HepG2 (cell line): ENCODE measurements around the gene HPD. TPM values are rescaled to one million over a fixed set of nuclear protein-coding genes. Genes with fewer than 3 reads are reported as not detected.

Experiments used
- ATAC-seq: fragments of 200-7000 bp; cut with Tn5 transposase; 3 replicates; pipeline ENCODE4 v1.9.1; 2020; ENCODE audit warnings: mild to moderate bottlenecking, moderate library complexity
- BruUV-seq: library from RNA; stranded (reverse); fragments of 400-500 nt; replicated peaks from 2 replicates; lab custom pipeline; 2021; lab: Mats Ljungman, UMichigan
- CTCF ChIA-PET: fragments of 300-600 bp; formaldehyde crosslinking; extraction: SDS; loops from one replicate; lab custom pipeline; 2021; ENCODE audit warnings: low total read pairs, inconsistent platforms, low intra/inter-chr PET ratio; lab: Yijun Ruan, JAX
- POLR2A ChIA-PET: fragments of 350-600 bp; sonication (Branson Sonifier 250); formaldehyde crosslinking; loops from one replicate; lab custom pipeline; 2020; ENCODE audit warnings: antibody characterized with exemption, inconsistent platforms; lab: Yijun Ruan, JAX
- DNase-seq: peaks from one replicate; pipeline ENCODE4 v3.0.0-alpha.2; 2015; ENCODE audit warnings: low spot score
- FAIRE-seq: peaks from 3 replicates; lab custom pipeline; 2011; peaks lifted over from hg19 to GRCh38; lab: Jason Lieb, UNC
- H2AFZ ChIP-seq: one replicate; pipeline ENCODE4 v1.6.1; 2011; ENCODE audit warnings: low read length, inconsistent platforms
- H3K27ac ChIP-seq: fragments of 300-600 bp; 3 replicates; pipeline ENCODE4 v1.8.0; 2011; ENCODE audit warnings: mixed run types, mild to moderate bottlenecking, mixed read lengths, low read length, inconsistent platforms; ENCODE audit not compliant: insufficient read depth; ENCODE audit errors: extremely low read length
- H3K27me3 ChIP-seq, 2 experiments: fragments of 200-600 bp in 1 of 2; 2 replicates in 1 of 2; 3 replicates in 1 of 2; pipeline versions ENCODE4 v1.6.0 to v1.8.0; 2011; ENCODE audit warnings: low read length in 2 of 2, mild to moderate bottlenecking in 2 of 2, moderate library complexity in 2 of 2, inconsistent platforms in 1 of 2; ENCODE audit not compliant: insufficient read depth in 2 of 2, control insufficient read depth in 1 of 2
- H3K36me3 ChIP-seq, 2 experiments: fragments of 200-600 bp in 1 of 2; replicated peaks in 1 of 2; 2 replicates in 1 of 2; 3 replicates in 1 of 2; pipeline versions ENCODE4 v1.5.1 to v1.8.0; 2011; ENCODE audit warnings: low read length in 2 of 2, inconsistent platforms in 1 of 2; ENCODE audit not compliant: insufficient read depth in 2 of 2, control insufficient read depth in 1 of 2
- H3K4me1 ChIP-seq: 2 replicates; pipeline ENCODE4 v1.5.1; 2012; ENCODE audit warnings: low read length, inconsistent platforms; ENCODE audit not compliant: insufficient read depth
- H3K4me2 ChIP-seq: 2 replicates; pipeline ENCODE4 v1.6.0; 2011; ENCODE audit warnings: low read depth, low read length, inconsistent platforms
- H3K4me3 ChIP-seq, 3 experiments: fragments of 200-600 bp in 1 of 3; sonication (generic), shearing (Covaris generic) in 1 of 3; replicated peaks in 1 of 3; 2 replicates each; pipeline ENCODE4 v1.5.1; 2011 to 2016; ENCODE audit warnings: low read length in 3 of 3, inconsistent platforms in 2 of 3, low read depth in 2 of 3, mild to moderate bottlenecking in 2 of 3, control low read depth in 1 of 3, mixed read lengths in 1 of 3; ENCODE audit not compliant: insufficient read depth in 1 of 3
- H3K79me2 ChIP-seq: one replicate; pipeline ENCODE4 v1.6.1; 2011; ENCODE audit warnings: low read length, inconsistent platforms; ENCODE audit not compliant: insufficient read depth
- H3K9ac ChIP-seq: 2 replicates; pipeline ENCODE4 v1.6.0; 2011; ENCODE audit warnings: mild to moderate bottlenecking, low read depth, low read length, inconsistent platforms; ENCODE audit not compliant: insufficient read depth
- H3K9me3 ChIP-seq: 2 replicates; pipeline ENCODE4 v1.5.1; 2012; ENCODE audit warnings: mild to moderate bottlenecking, low read length
- H4K20me1 ChIP-seq: 2 replicates; pipeline ENCODE4 v1.6.0; 2011; ENCODE audit warnings: inconsistent platforms, mild to moderate bottlenecking, low read length, moderate library complexity; ENCODE audit not compliant: insufficient read depth
- ATF2 ChIP-seq: sonication (generic); formaldehyde crosslinking; IDR thresholded peaks from 2 replicates; pipeline ENCODE4 v1.4.0; 2020; ENCODE audit warnings: missing genetic modification reagents
- BORCS8-MEF2B ChIP-seq: sonication (generic); formaldehyde crosslinking; IDR thresholded peaks from 2 replicates; pipeline ENCODE4 v1.8.0; 2022; ENCODE audit warnings: mild to moderate bottlenecking, missing genetic modification reagents
- FOXJ3 ChIP-seq: sonication (generic); formaldehyde crosslinking; IDR thresholded peaks from 2 replicates; pipeline ENCODE4 v1.4.0; 2020; ENCODE audit warnings: missing genetic modification reagents, mild to moderate bottlenecking, borderline replicate concordance
- HDAC1 ChIP-seq: sonication (generic); formaldehyde crosslinking; IDR thresholded peaks from 2 replicates; pipeline ENCODE4 v1.5.1; 2020; ENCODE audit warnings: mild to moderate bottlenecking, missing genetic modification reagents
- JARID2 ChIP-seq: sonication (generic); formaldehyde crosslinking; IDR thresholded peaks from 2 replicates; pipeline ENCODE4 v1.8.1; 2023; ENCODE audit warnings: missing genetic modification reagents, inconsistent platforms; ENCODE audit not compliant: insufficient replicate concordance
- KDM5A ChIP-seq: fragments of 200-600 bp; sonication (generic); IDR thresholded peaks from 2 replicates; pipeline ENCODE4 v1.7.0; 2018; ENCODE audit warnings: antibody characterized with exemption, mild to moderate bottlenecking, low read length, borderline replicate concordance
- RARG ChIP-seq: sonication (generic); formaldehyde crosslinking; IDR thresholded peaks from 2 replicates; pipeline ENCODE4 v1.4.0; 2020; ENCODE audit warnings: low read depth, mild to moderate bottlenecking, missing genetic modification reagents
- TEAD3 ChIP-seq: optimal IDR thresholded peaks from 2 replicates; pipeline ENCODE3; 2016; ENCODE audit warnings: borderline replicate concordance
- ZBTB40 ChIP-seq, 2 experiments: fragments of 450-650 bp in 1 of 2; sonication (generic) in 1 of 2; formaldehyde crosslinking in 1 of 2; IDR thresholded peaks; 2 replicates each; pipeline versions ENCODE4 v1.6.1 to v1.8.0; 2016 to 2022; ENCODE audit warnings: antibody characterized with exemption in 1 of 2, mild to moderate bottlenecking in 1 of 2, missing genetic modification reagents in 1 of 2
- ZNF547 ChIP-seq: sonication (generic); formaldehyde crosslinking; IDR thresholded peaks from 2 replicates; pipeline ENCODE4 v1.5.1; 2020; ENCODE audit warnings: mild to moderate bottlenecking, missing genetic modification reagents
- ZNF564 ChIP-seq: sonication (generic); formaldehyde crosslinking; IDR thresholded peaks from 2 replicates; pipeline ENCODE4 v1.8.1; 2023; ENCODE audit warnings: mild to moderate bottlenecking, missing genetic modification reagents
- WGBS: methylation state at CpG from one replicate; pipeline ENCODE4 v1.1.6; 2017; ENCODE audit warnings: low lambda C conversion rate; 5-methylcytosine and 5-hydroxymethylcytosine counted together
- in situ Hi-C: cut with HindIII; loops from 2 replicates; pipeline ENCODE4 v1.10.0; 2017; ENCODE audit warnings: low pct_unique_long_range_greater_than_20kb; ENCODE audit not compliant: extremely low pct_ligation_motif_present
- intact Hi-C: fragments of 100-400 bp; cut with micrococcal nuclease; formaldehyde crosslinking; loops from one replicate; pipeline ENCODE4 v1.10.0; 2022; ENCODE audit not compliant: unreplicated experiment
- polyA plus RNA-seq, 8 experiments: library from polyadenylated mRNA; depleted of rRNA in 3 of 8; stranded (reverse) in 7 of 8; unstranded in 1 of 8; fragments of >200 nt; fragmentation: Illumina TruSeq in 4 of 8; extraction: Trizol in 4 of 8; gene quantifications; 2 replicates each; pipeline versions ENCODE4 v1.2.1 to v1.2.3, GENCODE V29; 2011 to 2016; ENCODE audit warnings: low read depth in 4 of 8, missing spikeins in 1 of 8, mixed read lengths in 1 of 8; ENCODE audit not compliant: insufficient read depth in 1 of 8
- total RNA-seq, 5 experiments: library from RNA; depleted of rRNA; stranded (reverse); fragments of >200 nt; fragmentation: Illumina TruSeq; extraction: Trizol; gene quantifications; 2 replicates each; pipeline ENCODE4 v1.2.3, GENCODE V29; 2016; ENCODE audit warnings: low read depth in 1 of 5

The HPD gene
- total and polyA plus RNA-seq, 2 of the 13 experiments (the other 11 are each of a cell fraction or from before 2014, with no cell fraction given): 120 to 195 TPM

- Histone ChIP-seq H3K27me3 (no peaks in the 10 kb centered on the region), H3K4me1 (peaks cover 31% of the 10 kb centered on the region), H3K4me2 (peak overlapping the region; percentile 79), H3K79me2 (peaks cover 34% of the 10 kb centered on the region), H2AFZ (no peak overlapping the region), H3K36me3 (peaks cover 26 to 47% of the 10 kb centered on the region in 2 experiments; a peak in 4 of 5 replicates), H4K20me1 (0 out of 2 replicates have a peak, but pooled peaks cover 6% of the 10 kb centered on the region), H3K4me3 (peak overlapping the region; percentile 62 to 71 (median 63); a peak in 5 of 6 replicates), H3K9me3 (no peaks in the 10 kb centered on the region), H3K9ac (peak overlapping the region; percentile 53), H3K27ac (peak overlapping the region; percentile 57)
- no TSS peak for BruUV-seq
- no peak for FAIRE-seq
- POLR2A ChIA-PET: interaction anchor here (1.0 to 14.5 kb wide), 9 partner anchors 8 to 101 kb away, joined by 3 to 393 read pairs (median 4); partner anchors contain the start of genes HPD, PSMD9, RHOF and SETD1B
- peak; percentile 67 for ATAC-seq
- intact Hi-C loops: loop anchor here (1.0 kb wide), 1 partner anchor 17 kb away; no protein-coding TSS in a partner anchor
- CTCF ChIA-PET: interaction anchor here (0.7 to 4.5 kb wide), 8 partner anchors 12 to 115 kb away, joined by 3 to 89 read pairs (median 5); partner anchors contain the start of genes PSMD9 and RHOF
- 66% methylated on average over 7 of the region's 26 CpGs for WGBS
- no peak for DNase-seq
- in situ Hi-C loops: no loop called here
- TF ChIP-seq FOXJ3 (CRISPR knock-in tag): no peak
- TF ChIP-seq BORCS8-MEF2B (CRISPR knock-in tag): peak; percentile 27; the same call in 1 of the 2 replicates
- TF ChIP-seq KDM5A: peak; percentile 36; the same call in 1 of the 2 replicates
- TF ChIP-seq ZNF547 (CRISPR knock-in tag): no peak
- TF ChIP-seq ZBTB40 (IDR thresholded peaks at IDR 0.05): no peak
- TF ChIP-seq ZBTB40 (CRISPR knock-in tag; IDR thresholded peaks at IDR 0.05): 0 out of 2 replicates have a peak, but pooled peaks have one; percentile 7
- 0 out of 2 replicates have a peak, but pooled peaks have one; percentile 9 for TF ChIP-seq ATF2 (CRISPR knock-in tag)
- TF ChIP-seq RARG (CRISPR knock-in tag): no peak
- TF ChIP-seq HDAC1 (CRISPR knock-in tag): peak; percentile 62; the same call in 1 of the 2 replicates
- TF ChIP-seq TEAD3: peak; percentile 40
- no peak for TF ChIP-seq ZNF564 (CRISPR knock-in tag)
- peak; percentile 75 for TF ChIP-seq JARID2 (CRISPR knock-in tag)
Measured at GRCh38 chr12:121812320-121812871, 46.3 kb downstream of the HPD start.
